Body of pancreas (tissue), 4 donors: ENCODE results near the gene CDKN2AIP.

Experiments
- CTCF ChIP-seq, 7 experiments: fragments of 450-650 bp in 4 of 7; fragments of 200-600 bp in 3 of 7; sonication (generic) in 3 of 7; IDR thresholded peaks; one replicate each; pipeline ENCODE4 v1.5.1; 2016 to 2019; ENCODE audit warnings: antibody characterized with exemption in 7 of 7
- POLR2A ChIP-seq, 3 donors: fragments of 450-650 bp; IDR thresholded peaks; one replicate each; pipeline ENCODE4 v1.6.1; 2016; ENCODE audit warnings: antibody characterized with exemption in 3 of 3, mild to moderate bottlenecking in 2 of 3

- TF ChIP-seq CTCF (IDR thresholded peaks at IDR 0.05), result no peak
- no peak for TF ChIP-seq POLR2A (IDR thresholded peaks at IDR 0.05)
These were observed 41.0 kb upstream of the CDKN2AIP start for GRCh38 chr4:183403486-183403885.
